ENCODE data around the gene TPSD1. TPM values are rescaled to one million over a fixed set of nuclear protein-coding genes. Genes with fewer than 3 reads are reported as not detected.

The TPSD1 gene
- total and polyA plus RNA-seq, 2 experiments from 2014 or later = 0.17 TPM; not detected in 1

DNA sequence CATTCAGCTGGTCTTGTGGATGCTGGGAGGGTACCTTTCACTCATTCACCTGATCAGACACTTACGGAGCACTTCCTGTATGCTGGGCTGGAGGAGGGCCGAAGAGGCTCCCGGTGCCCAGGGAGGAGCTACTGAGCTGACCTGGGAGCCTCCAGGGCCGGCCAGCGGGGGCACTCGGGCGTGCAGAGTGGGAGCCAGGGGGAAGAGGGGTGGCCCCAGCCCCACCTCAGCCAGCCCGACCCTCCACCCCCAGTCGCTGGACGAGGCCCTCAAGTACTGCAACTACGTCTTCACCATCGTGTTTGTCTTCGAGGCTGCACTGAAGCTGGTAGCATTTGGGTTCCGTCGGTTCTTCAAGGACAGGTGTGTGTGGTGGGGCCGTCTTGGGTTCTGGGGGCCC, 41.1 kb upstream of the TPSD1 start:
- ATAC-seq (no peak), DNase-seq (ENCODE audit: low spot score) (no peak)
- no peaks in the 10 kb centered on the region for H3K36me3 Mint-ChIP-seq (ENCODE audit: low read depth)
- no peak overlapping the region for H3K27ac Mint-ChIP-seq
- no peak overlapping the region for H3K4me3 ChIP-seq
- H2AFZ ChIP-seq = no peak overlapping the region
- no peaks in the 10 kb centered on the region; the same call in 1 of the 2 replicates for H4K20me1 ChIP-seq (replicated peaks; ENCODE audit: insufficient read depth)
- peaks cover 8% of the 10 kb centered on the region for H3K27me3 Mint-ChIP-seq (ENCODE audit: insufficient read depth, low read depth, poor library complexity)
- TF ChIP-seq ZNF114 (CRISPR knock-in tag; IDR thresholded peaks at IDR 0.05) (no peak), POLR2AphosphoS5 (IDR thresholded peaks at IDR 0.05; ENCODE audit: low read depth) (no peak), CREB1 (CRISPR knock-in tag; IDR thresholded peaks at IDR 0.05; ENCODE audit: low read depth) (no peak), EZH2phosphoT487 (IDR thresholded peaks at IDR 0.05; ENCODE audit: unreplicated experiment) (no peak), ZNF331 (CRISPR knock-in tag; IDR thresholded peaks at IDR 0.05; ENCODE audit: low read depth) (no peak), STAT1 (IDR thresholded peaks at IDR 0.05; ENCODE audit: unreplicated experiment) (no peak), JUNB (IDR thresholded peaks at IDR 0.05; ENCODE audit: unreplicated experiment) (no peak), NANOG (IDR thresholded peaks at IDR 0.05; ENCODE audit: borderline replicate concordance) (no peak), EZH2 (IDR thresholded peaks at IDR 0.05; ENCODE audit: low read depth, unreplicated experiment) (no peak)
- TF ChIP-seq, protein P1, sequence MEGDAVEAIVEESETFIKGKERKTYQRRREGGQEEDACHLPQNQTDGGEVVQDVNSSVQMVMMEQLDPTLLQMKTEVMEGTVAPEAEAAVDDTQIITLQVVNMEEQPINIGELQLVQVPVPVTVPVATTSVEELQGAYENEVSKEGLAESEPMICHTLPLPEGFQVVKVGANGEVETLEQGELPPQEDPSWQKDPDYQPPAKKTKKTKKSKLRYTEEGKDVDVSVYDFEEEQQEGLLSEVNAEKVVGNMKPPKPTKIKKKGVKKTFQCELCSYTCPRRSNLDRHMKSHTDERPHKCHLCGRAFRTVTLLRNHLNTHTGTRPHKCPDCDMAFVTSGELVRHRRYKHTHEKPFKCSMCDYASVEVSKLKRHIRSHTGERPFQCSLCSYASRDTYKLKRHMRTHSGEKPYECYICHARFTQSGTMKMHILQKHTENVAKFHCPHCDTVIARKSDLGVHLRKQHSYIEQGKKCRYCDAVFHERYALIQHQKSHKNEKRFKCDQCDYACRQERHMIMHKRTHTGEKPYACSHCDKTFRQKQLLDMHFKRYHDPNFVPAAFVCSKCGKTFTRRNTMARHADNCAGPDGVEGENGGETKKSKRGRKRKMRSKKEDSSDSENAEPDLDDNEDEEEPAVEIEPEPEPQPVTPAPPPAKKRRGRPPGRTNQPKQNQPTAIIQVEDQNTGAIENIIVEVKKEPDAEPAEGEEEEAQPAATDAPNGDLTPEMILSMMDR (conservative IDR thresholded peaks at IDR 0.05; ENCODE audit: low read depth in 2 of 2) = no peak
- TF ChIP-seq, protein P2, sequence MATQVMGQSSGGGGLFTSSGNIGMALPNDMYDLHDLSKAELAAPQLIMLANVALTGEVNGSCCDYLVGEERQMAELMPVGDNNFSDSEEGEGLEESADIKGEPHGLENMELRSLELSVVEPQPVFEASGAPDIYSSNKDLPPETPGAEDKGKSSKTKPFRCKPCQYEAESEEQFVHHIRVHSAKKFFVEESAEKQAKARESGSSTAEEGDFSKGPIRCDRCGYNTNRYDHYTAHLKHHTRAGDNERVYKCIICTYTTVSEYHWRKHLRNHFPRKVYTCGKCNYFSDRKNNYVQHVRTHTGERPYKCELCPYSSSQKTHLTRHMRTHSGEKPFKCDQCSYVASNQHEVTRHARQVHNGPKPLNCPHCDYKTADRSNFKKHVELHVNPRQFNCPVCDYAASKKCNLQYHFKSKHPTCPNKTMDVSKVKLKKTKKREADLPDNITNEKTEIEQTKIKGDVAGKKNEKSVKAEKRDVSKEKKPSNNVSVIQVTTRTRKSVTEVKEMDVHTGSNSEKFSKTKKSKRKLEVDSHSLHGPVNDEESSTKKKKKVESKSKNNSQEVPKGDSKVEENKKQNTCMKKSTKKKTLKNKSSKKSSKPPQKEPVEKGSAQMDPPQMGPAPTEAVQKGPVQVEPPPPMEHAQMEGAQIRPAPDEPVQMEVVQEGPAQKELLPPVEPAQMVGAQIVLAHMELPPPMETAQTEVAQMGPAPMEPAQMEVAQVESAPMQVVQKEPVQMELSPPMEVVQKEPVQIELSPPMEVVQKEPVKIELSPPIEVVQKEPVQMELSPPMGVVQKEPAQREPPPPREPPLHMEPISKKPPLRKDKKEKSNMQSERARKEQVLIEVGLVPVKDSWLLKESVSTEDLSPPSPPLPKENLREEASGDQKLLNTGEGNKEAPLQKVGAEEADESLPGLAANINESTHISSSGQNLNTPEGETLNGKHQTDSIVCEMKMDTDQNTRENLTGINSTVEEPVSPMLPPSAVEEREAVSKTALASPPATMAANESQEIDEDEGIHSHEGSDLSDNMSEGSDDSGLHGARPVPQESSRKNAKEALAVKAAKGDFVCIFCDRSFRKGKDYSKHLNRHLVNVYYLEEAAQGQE (IDR thresholded peaks at IDR 0.05; ENCODE audit: unreplicated experiment) = no peak
- TF ChIP-seq, protein P3, sequence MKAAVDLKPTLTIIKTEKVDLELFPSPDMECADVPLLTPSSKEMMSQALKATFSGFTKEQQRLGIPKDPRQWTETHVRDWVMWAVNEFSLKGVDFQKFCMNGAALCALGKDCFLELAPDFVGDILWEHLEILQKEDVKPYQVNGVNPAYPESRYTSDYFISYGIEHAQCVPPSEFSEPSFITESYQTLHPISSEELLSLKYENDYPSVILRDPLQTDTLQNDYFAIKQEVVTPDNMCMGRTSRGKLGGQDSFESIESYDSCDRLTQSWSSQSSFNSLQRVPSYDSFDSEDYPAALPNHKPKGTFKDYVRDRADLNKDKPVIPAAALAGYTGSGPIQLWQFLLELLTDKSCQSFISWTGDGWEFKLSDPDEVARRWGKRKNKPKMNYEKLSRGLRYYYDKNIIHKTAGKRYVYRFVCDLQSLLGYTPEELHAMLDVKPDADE (IDR thresholded peaks at IDR 0.05) = no peak
- TF ChIP-seq, protein P4, sequence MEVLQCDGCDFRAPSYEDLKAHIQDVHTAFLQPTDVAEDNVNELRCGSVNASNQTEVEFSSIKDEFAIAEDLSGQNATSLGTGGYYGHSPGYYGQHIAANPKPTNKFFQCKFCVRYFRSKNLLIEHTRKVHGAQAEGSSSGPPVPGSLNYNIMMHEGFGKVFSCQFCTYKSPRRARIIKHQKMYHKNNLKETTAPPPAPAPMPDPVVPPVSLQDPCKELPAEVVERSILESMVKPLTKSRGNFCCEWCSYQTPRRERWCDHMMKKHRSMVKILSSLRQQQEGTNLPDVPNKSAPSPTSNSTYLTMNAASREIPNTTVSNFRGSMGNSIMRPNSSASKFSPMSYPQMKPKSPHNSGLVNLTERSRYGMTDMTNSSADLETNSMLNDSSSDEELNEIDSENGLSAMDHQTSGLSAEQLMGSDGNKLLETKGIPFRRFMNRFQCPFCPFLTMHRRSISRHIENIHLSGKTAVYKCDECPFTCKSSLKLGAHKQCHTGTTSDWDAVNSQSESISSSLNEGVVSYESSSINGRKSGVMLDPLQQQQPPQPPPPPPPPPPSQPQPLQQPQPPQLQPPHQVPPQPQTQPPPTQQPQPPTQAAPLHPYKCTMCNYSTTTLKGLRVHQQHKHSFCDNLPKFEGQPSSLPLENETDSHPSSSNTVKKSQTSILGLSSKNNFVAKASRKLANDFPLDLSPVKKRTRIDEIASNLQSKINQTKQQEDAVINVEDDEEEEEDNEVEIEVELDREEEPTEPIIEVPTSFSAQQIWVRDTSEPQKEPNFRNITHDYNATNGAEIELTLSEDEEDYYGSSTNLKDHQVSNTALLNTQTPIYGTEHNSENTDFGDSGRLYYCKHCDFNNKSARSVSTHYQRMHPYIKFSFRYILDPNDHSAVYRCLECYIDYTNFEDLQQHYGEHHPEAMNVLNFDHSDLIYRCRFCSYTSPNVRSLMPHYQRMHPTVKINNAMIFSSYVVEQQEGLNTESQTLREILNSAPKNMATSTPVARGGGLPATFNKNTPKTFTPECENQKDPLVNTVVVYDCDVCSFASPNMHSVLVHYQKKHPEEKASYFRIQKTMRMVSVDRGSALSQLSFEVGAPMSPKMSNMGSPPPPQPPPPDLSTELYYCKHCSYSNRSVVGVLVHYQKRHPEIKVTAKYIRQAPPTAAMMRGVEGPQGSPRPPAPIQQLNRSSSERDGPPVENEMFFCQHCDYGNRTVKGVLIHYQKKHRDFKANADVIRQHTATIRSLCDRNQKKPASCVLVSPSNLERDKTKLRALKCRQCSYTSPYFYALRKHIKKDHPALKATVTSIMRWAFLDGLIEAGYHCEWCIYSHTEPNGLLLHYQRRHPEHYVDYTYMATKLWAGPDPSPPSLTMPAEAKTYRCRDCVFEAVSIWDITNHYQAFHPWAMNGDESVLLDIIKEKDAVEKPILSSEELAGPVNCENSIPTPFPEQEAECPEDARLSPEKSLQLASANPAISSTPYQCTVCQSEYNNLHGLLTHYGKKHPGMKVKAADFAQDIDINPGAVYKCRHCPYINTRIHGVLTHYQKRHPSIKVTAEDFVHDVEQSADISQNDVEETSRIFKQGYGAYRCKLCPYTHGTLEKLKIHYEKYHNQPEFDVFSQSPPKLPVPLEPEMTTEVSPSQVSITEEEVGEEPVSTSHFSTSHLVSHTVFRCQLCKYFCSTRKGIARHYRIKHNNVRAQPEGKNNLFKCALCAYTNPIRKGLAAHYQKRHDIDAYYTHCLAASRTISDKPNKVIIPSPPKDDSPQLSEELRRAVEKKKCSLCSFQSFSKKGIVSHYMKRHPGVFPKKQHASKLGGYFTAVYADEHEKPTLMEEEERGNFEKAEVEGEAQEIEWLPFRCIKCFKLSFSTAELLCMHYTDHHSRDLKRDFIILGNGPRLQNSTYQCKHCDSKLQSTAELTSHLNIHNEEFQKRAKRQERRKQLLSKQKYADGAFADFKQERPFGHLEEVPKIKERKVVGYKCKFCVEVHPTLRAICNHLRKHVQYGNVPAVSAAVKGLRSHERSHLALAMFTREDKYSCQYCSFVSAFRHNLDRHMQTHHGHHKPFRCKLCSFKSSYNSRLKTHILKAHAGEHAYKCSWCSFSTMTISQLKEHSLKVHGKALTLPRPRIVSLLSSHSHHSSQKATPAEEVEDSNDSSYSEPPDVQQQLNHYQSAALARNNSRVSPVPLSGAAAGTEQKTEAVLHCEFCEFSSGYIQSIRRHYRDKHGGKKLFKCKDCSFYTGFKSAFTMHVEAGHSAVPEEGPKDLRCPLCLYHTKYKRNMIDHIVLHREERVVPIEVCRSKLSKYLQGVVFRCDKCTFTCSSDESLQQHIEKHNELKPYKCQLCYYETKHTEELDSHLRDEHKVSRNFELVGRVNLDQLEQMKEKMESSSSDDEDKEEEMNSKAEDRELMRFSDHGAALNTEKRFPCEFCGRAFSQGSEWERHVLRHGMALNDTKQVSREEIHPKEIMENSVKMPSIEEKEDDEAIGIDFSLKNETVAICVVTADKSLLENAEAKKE (CRISPR knock-in tag; IDR thresholded peaks at IDR 0.05) = no peak
- no peak overlapping the region for H3K4me2 ChIP-seq
- no peaks in the 10 kb centered on the region for H3K79me2 ChIP-seq (replicated peaks; ENCODE audit: insufficient read depth)
- no peaks in the 10 kb centered on the region for H3K36me3 ChIP-seq (ENCODE audit: insufficient read depth)
- H3K27ac ChIP-seq (ENCODE audit: low read depth) = no peak overlapping the region
- no peaks in the 10 kb centered on the region for H3F3A ChIP-seq (replicated peaks; ENCODE audit: low read depth)
- H3K4me1 Mint-ChIP-seq = no peaks in the 10 kb centered on the region
- no peaks in the 10 kb centered on the region for H3K9me2 ChIP-seq (ENCODE audit: insufficient read depth)
- H3K27me3 ChIP-seq (ENCODE audit: insufficient read depth) = no peaks in the 10 kb centered on the region
- H3K9me3 Mint-ChIP-seq = no peaks in the 10 kb centered on the region
- H3K4me3 Mint-ChIP-seq = no peak overlapping the region
- no peaks in the 10 kb centered on the region for H3K4me1 ChIP-seq (ENCODE audit: insufficient read depth)
